ENCODE data around the gene PARP11. TPM values are rescaled to one million over a fixed set of nuclear protein-coding genes. Genes with fewer than 3 reads are reported as not detected.

Gene PARP11
- total RNA-seq, 1 experiment from 2014 or later: 11.3 TPM

- Mint-ChIP-seq H3K4me3 (no peak overlapping the region), H3K4me1 (peaks cover 4 to 10% of the 10 kb centered on the region in 2 experiments; a peak in 3 of 4 replicates), H3K27me3 (ENCODE audit: low read depth) (no peaks in the 10 kb centered on the region), H3K36me3 (ENCODE audit: insufficient read depth in 1 of 3, low read depth in 3 of 3) (peaks cover 0 to 18% (median 17%) of the 10 kb centered on the region in 3 experiments; a peak in 5 of 7 replicates), H3K9me3 (no peaks in the 10 kb centered on the region), H3K27ac (no peak overlapping the region)
- H3K79me2 ChIP-seq (ENCODE audit: insufficient read depth, low read length): no peaks in the 10 kb centered on the region
- no peak overlapping the region for H4K5ac ChIP-seq (ENCODE audit: insufficient read length, low read depth, low read length)
- no peak for TF ChIP-seq CTCF (conservative IDR thresholded peaks at IDR 0.05)
- no peaks in the 10 kb centered on the region for H3K27me3 ChIP-seq (ENCODE audit: insufficient read depth, low read length)
- H3K79me1 ChIP-seq (ENCODE audit: insufficient read depth, low read depth, low read length, poor library complexity, severe bottlenecking): no peaks in the 10 kb centered on the region
- no peak overlapping the region for H4K91ac ChIP-seq (ENCODE audit: insufficient read length, low read depth, low read length)
- no peak overlapping the region for H3K14ac ChIP-seq (ENCODE audit: insufficient read depth, low read length)
- H3K56ac ChIP-seq (ENCODE audit: insufficient read length, low read depth, low read length): no peak overlapping the region
- no peak overlapping the region for H3K9ac ChIP-seq (ENCODE audit: extremely low read depth, insufficient read length, low read length)
- H3K27ac ChIP-seq (ENCODE audit: insufficient read length, low read depth, low read length): no peak overlapping the region
- H3K4me1 ChIP-seq (ENCODE audit: insufficient read depth, low read length): no peaks in the 10 kb centered on the region
- H2BK12ac ChIP-seq (ENCODE audit: insufficient read length, low read depth, low read length): no peak overlapping the region
- H3K23me2 ChIP-seq (ENCODE audit: insufficient read length, low read depth, low read length, poor library complexity, severe bottlenecking): no peaks in the 10 kb centered on the region
- H2BK120ac ChIP-seq (ENCODE audit: low read depth, low read length, poor library complexity, severe bottlenecking): no peak overlapping the region
- H2BK5ac ChIP-seq (ENCODE audit: insufficient read length, low read length): no peak overlapping the region
- no peaks in the 10 kb centered on the region for H3K9me3 ChIP-seq (ENCODE audit: control insufficient read depth, low read depth, low read length)
- H3K18ac ChIP-seq (ENCODE audit: insufficient read length, low read depth, low read length): no peak overlapping the region
- H3T11ph ChIP-seq (ENCODE audit: low read length): no peak overlapping the region
- no peak overlapping the region for H2BK15ac ChIP-seq (ENCODE audit: low read depth, low read length)
- no peaks in the 10 kb centered on the region for H4K20me1 ChIP-seq (ENCODE audit: control insufficient read depth, insufficient read depth, insufficient read length)
- H4K8ac ChIP-seq (replicated peaks; ENCODE audit: insufficient read length, low read depth, low read length): no peak overlapping the region
- no peak for DNase-seq
- H2AK5ac ChIP-seq (ENCODE audit: insufficient read length, low read length): no peak overlapping the region
- no peak overlapping the region for H2AFZ ChIP-seq (ENCODE audit: low read length)
- no peak overlapping the region for H3K23ac ChIP-seq (ENCODE audit: insufficient read length, low read depth, low read length)
- no peak overlapping the region for H3K4me2 ChIP-seq (ENCODE audit: insufficient read depth, insufficient read length, low read length)
- no CpG with 5 or more reads among the region's 2 CpGs for WGBS (ENCODE audit: extremely low coverage, insufficient read length, low lambda C conversion rate)
- no peak overlapping the region for H2BK20ac ChIP-seq (ENCODE audit: low read depth, low read length, poor library complexity, severe bottlenecking)
- no peak overlapping the region for H3K4ac ChIP-seq (ENCODE audit: low read depth, low read length)
Measured at GRCh38 chr12:3816266-3816665, 56.9 kb downstream of the PARP11 start.

All from H9 (cell line).